Calu3 (cell line): Measurements from ENCODE around the gene GNAT1. TPM values are rescaled to one million over a fixed set of nuclear protein-coding genes. Genes with fewer than 3 reads are reported as not detected.

Experiments
- BruUV-seq: library from RNA; stranded (reverse); fragments of 400-500 nt; replicated peaks from 2 replicates; lab custom pipeline; 2021; lab: Mats Ljungman, UMichigan
- CTCF ChIA-PET: fragments of 300-600 bp; sonication (Branson Sonifier 250); formaldehyde crosslinking; loops from one replicate; lab custom pipeline; 2022; ENCODE audit warnings: antibody characterized with exemption; lab: Charles Lee
- DNase-seq: peaks from one replicate; pipeline ENCODE4 v3.0.0; 2022
- H3K27ac Mint-ChIP-seq: one replicate; pipeline ENCODE4 v1.8.0; 2022; ENCODE audit warnings: mixed read lengths; ENCODE audit not compliant: unreplicated experiment
- H3K27me3 Mint-ChIP-seq: one replicate; pipeline ENCODE4 v1.8.0; 2022; ENCODE audit warnings: mixed read lengths; ENCODE audit not compliant: unreplicated experiment
- H3K36me3 Mint-ChIP-seq: one replicate; pipeline ENCODE4 v1.8.0; 2022; ENCODE audit warnings: mild to moderate bottlenecking, moderate library complexity, mixed read lengths; ENCODE audit not compliant: insufficient read depth, unreplicated experiment
- H3K4me1 Mint-ChIP-seq: one replicate; pipeline ENCODE4 v1.8.0; 2022; ENCODE audit warnings: mild to moderate bottlenecking, low read depth, mixed read lengths; ENCODE audit not compliant: unreplicated experiment
- H3K4me3 Mint-ChIP-seq: one replicate; pipeline ENCODE4 v1.8.0; 2022; ENCODE audit warnings: mild to moderate bottlenecking, low read depth, moderate library complexity, mixed read lengths; ENCODE audit not compliant: unreplicated experiment
- H3K9me3 Mint-ChIP-seq: one replicate; pipeline ENCODE4 v1.8.0; 2022; ENCODE audit warnings: low read depth, mixed read lengths; ENCODE audit not compliant: unreplicated experiment
- CTCF ChIP-seq: fragments of 200-600 bp; IDR thresholded peaks from one replicate; pipeline ENCODE4 v1.8.0; 2022; ENCODE audit warnings: antibody characterized with exemption; ENCODE audit not compliant: unreplicated experiment
- intact Hi-C: fragments of 100-400 bp; cut with micrococcal nuclease; formaldehyde crosslinking; loops from one replicate; pipeline ENCODE4 v1.10.0; 2022; ENCODE audit not compliant: unreplicated experiment
- total RNA-seq: library from RNA; stranded (reverse); gene quantifications from 2 replicates; pipeline ENCODE4 v1.2.3, GENCODE V29; 2022

GNAT1 gene
- total RNA-seq, 1 experiment from 2014 or later = not detected

- no peaks in the 10 kb centered on the region for H3K36me3 Mint-ChIP-seq
- H3K9me3 Mint-ChIP-seq = no peaks in the 10 kb centered on the region
- H3K27me3 Mint-ChIP-seq = peaks cover 15% of the 10 kb centered on the region
- H3K4me1 Mint-ChIP-seq = no peaks in the 10 kb centered on the region
- intact Hi-C loops = loop anchor here (1.0 kb wide), 2 partner anchors 34 to 81 kb away; no protein-coding TSS in a partner anchor
- no peak overlapping the region for H3K4me3 Mint-ChIP-seq
- no TSS peak for BruUV-seq
- DNase-seq = peak; percentile 84
- CTCF ChIA-PET = interaction anchor here (0.6 to 1.3 kb wide), 4 partner anchors 28 to 77 kb away, joined by 3 to 6 read pairs (median 4); partner anchors contain the start of genes GNAI2 and SEMA3B
- peak; percentile 92 for TF ChIP-seq CTCF
- no peak overlapping the region for H3K27ac Mint-ChIP-seq
These were observed 1.3 kb downstream of the GNAT1 start for GRCh38 chr3:50192689-50193141.

DNA sequence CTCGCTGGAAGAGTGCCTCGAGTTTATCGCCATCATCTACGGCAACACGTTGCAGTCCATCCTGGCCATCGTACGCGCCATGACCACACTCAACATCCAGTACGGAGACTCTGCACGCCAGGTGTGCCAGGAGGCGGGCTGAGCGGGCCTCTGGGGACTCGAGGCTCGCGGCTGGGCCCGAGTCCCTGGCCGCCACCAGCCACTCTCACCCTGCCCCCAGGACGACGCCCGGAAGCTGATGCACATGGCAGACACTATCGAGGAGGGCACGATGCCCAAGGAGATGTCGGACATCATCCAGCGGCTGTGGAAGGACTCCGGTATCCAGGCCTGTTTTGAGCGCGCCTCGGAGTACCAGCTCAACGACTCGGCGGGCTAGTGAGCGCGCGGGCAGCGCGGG, 1.9 kb downstream of the GNAT1 start:
- intact Hi-C loops = no loop called here
- no peak for TF ChIP-seq CTCF
- Mint-ChIP-seq H3K4me1 (no peaks in the 10 kb centered on the region), H3K9me3 (no peaks in the 10 kb centered on the region), H3K36me3 (no peaks in the 10 kb centered on the region), H3K27me3 (peaks cover 15% of the 10 kb centered on the region), H3K27ac (no peak overlapping the region), H3K4me3 (no peak overlapping the region)
- DNase-seq = no peak
- CTCF ChIA-PET = interaction anchor here (0.8 kb wide), 1 partner anchor 33 kb away, joined by 3 read pairs; no protein-coding TSS in a partner anchor
- BruUV-seq = no TSS peak

GRCh38 chr3:50193746-50194127, 2.3 kb downstream of the GNAT1 start:
- Mint-ChIP-seq H3K36me3 (no peaks in the 10 kb centered on the region), H3K4me1 (no peaks in the 10 kb centered on the region), H3K4me3 (no peak overlapping the region), H3K9me3 (no peaks in the 10 kb centered on the region), H3K27me3 (peaks cover 15% of the 10 kb centered on the region), H3K27ac (no peak overlapping the region)
- DNase-seq = no peak
- intact Hi-C loops = no loop called here
- BruUV-seq = no TSS peak
- no peak for TF ChIP-seq CTCF
- CTCF ChIA-PET = interaction anchor here (0.8 kb wide), 1 partner anchor 32 kb away, joined by 3 read pairs; no protein-coding TSS in a partner anchor

DNA sequence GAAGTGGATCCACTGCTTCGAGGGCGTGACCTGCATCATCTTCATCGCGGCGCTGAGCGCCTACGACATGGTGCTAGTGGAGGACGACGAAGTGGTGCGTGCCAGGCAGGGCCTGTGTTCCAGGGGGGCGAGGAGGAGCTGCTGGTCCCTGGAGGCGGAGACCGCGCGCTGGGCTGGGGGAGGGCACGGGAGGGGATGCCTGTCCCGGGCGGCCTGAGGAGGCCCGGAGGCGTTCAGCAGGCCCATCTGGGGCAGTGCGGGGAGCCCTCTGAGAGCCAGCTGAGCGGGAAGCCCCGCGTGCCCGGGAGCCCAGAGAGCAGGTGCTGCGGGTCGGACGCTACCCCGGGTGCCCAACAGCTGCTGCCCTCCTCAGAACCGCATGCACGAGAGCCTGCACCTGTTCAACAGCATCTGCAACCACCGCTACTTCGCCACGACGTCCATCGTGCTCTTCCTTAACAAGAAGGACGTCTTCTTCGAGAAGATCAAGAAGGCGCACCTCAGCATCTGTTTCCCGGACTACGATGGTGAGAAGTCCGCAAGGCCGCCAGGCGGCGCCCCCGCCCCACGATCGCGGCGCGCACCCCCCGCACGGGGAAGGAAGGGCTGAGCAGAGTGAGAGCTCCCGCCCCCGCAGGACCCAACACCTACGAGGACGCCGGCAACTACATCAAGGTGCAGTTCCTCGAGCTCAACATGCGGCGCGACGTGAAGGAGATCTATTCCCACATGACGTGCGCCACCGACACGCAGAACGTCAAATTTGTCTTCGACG, 2.9 kb downstream of the GNAT1 start:
- CTCF ChIA-PET = interaction anchor here (2.4 kb wide), 1 partner anchor 32 kb away, joined by 12 read pairs; no protein-coding TSS in a partner anchor
- intact Hi-C loops = no loop called here
- DNase-seq = peak; percentile 50
- Mint-ChIP-seq H3K4me1 (no peaks in the 10 kb centered on the region), H3K36me3 (no peaks in the 10 kb centered on the region), H3K4me3 (no peak overlapping the region), H3K9me3 (no peaks in the 10 kb centered on the region), H3K27ac (no peak overlapping the region), H3K27me3 (peaks cover 15% of the 10 kb centered on the region)
- peak; percentile 56 for TF ChIP-seq CTCF
- BruUV-seq = no TSS peak
